ENCODE measurements around the gene RCOR1. TPM values are rescaled to one million over a fixed set of nuclear protein-coding genes. Genes with fewer than 3 reads are reported as not detected.
A peak's percentile ranks its signal among the peaks of the same experiment; 100 is the strongest.

The RCOR1 gene
- total RNA-seq, 2 donors from 2014 or later, result 19.5 to 21.3 TPM

DNA sequence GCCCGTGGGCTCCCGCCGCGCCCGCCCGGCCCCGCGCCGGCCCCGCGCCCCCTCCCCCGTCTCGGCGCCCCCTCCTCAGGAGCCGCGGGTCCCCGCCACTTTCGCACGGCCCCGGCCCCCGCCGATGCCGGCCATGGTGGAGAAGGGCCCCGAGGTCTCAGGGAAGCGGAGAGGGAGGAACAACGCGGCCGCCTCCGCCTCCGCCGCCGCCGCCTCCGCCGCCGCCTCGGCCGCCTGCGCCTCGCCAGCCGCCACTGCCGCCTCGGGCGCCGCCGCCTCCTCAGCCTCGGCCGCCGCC, 263 bp downstream of the RCOR1 start:
- Mint-ChIP-seq H3K4me3 (peak overlapping the region; percentile 80 to 92), H3K4me1 (ENCODE audit: low read depth) (peaks cover 32% of the 10 kb centered on the region), H3K27me3 (ENCODE audit: low read depth) (no peaks in the 10 kb centered on the region), H3K27ac (no peak overlapping the region), H3K9me3 (no peaks in the 10 kb centered on the region), H3K36me3 (ENCODE audit: insufficient read depth in 2 of 2) (peaks cover 0 to 1% of the 10 kb centered on the region in 2 donors)
- DNase-seq (no peak), ATAC-seq (replicated peaks in 1 of 2) (peak; percentile 5 to 8)

DNA sequence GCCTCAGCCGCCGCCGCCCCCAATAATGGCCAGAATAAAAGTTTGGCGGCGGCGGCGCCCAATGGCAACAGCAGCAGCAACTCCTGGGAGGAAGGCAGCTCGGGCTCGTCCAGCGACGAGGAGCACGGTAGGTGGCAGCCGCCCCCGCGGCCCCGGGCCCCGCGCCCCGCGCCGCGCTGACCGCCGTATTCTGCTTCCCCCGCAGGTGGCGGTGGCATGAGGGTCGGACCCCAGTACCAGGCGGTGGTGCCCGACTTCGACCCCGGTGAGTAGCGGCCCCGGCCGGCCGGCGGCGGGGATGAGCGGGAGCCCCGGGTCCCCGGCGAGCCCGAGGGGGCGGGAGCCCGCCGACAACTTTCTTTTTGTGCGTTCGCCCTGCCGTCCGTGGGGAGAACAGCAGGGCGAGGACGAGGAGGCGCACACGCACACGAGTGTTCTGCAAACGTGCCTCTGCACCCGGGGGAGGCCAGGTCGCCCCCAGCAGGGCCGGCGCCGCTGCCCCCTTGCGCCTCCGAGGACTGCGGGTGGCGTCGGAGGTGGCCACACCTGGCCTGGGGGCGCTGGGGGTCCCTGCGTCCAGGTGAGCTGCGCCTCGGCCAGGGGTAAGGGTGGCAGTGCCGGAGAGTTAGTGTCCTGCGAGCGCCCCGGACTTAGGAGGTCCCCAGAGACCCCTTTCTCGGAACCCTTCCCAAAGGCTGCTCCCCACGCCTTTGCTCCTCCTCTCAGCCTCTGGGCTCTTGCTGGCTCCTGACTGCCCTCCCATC, 794 bp downstream of the RCOR1 start:
- peaks cover 32% of the 10 kb centered on the region for H3K4me1 Mint-ChIP-seq (ENCODE audit: low read depth)

DNA sequence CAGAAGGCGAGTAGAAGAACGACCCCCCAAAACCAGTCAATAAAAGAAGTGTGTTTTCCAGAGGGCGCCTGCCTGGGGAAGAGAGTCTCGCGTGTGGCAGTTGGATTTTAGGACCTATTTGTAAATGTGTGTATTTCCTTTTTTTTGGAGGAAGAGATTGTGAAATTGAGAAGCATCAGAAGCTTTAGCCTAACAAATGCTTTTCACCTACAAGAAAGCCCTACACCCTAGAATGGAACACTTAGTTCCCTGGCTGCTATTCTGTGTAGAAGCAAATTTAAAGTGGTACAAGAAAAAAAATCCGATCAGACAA, 1.3 kb downstream of the RCOR1 start:
- ATAC-seq (replicated peaks in 1 of 2), result no peak
- Mint-ChIP-seq H3K4me1 (ENCODE audit: low read depth) (peaks cover 32% of the 10 kb centered on the region), H3K9me3 (no peaks in the 10 kb centered on the region), H3K36me3 (ENCODE audit: insufficient read depth in 2 of 2) (peaks cover 0 to 1% of the 10 kb centered on the region in 2 donors), H3K27ac (peak overlapping the region; percentile 45), H3K27me3 (ENCODE audit: low read depth) (no peaks in the 10 kb centered on the region), H3K4me3 (peak overlapping the region; percentile 80 to 92)
- no peak for DNase-seq

More for the DNA sequence above, 794 bp downstream of the RCOR1 start:
- DNase-seq (peak; percentile 71), ATAC-seq (replicated peaks in 1 of 2) (peak; percentile 13 to 18)
- no peaks in the 10 kb centered on the region for H3K27me3 Mint-ChIP-seq (ENCODE audit: low read depth)
- no peaks in the 10 kb centered on the region for H3K9me3 Mint-ChIP-seq
- H3K36me3 Mint-ChIP-seq (ENCODE audit: insufficient read depth in 2 of 2), result peaks cover 0 to 1% of the 10 kb centered on the region in 2 donors
- H3K27ac Mint-ChIP-seq, result peak overlapping the region; percentile 45
- peak overlapping the region; percentile 80 to 92 for H3K4me3 Mint-ChIP-seq

DNA sequence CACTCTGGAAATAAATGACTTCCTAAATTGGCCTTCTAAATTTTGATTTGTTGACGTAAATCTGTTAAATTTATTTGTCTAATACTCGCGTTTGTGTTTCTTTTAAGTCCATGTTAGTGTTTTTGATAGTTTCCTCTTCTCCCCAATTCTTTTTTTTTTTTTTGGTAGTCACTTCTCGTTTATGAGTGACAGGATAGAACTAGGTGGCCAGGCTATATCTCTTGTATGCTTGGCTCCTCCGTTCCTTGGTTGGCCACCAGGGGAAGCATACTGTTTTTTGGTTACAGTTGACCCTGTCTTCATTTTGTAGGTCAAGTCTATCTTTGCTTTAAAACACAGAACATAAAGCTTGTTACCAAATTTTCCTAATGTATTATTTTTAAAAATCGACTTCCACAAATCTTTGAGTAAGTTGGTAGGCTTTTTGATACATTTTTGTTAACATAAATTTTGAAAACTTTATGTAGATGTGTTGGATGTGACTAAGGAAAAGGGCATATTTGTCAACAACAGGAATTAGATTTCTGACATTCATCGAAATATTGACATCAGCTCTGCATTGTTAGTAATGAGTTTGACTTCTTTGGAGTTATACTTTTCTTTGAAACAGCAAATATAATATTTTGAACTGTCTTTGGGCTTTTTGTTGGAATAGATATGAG, 2.2 kb downstream of the RCOR1 start:
- peaks cover 36% of the 10 kb centered on the region for H3K4me1 Mint-ChIP-seq (ENCODE audit: low read depth)
- peak in 1 of 2 donors; percentile 29 for ATAC-seq (replicated peaks in 1 of 2)
- H3K4me3 Mint-ChIP-seq, result peak overlapping the region; percentile 80 to 92
- peak overlapping the region; percentile 69 for H3K27ac Mint-ChIP-seq
- H3K36me3 Mint-ChIP-seq (ENCODE audit: insufficient read depth in 2 of 2), result peaks cover 0 to 1% of the 10 kb centered on the region in 2 donors
- no peaks in the 10 kb centered on the region for H3K9me3 Mint-ChIP-seq
- no peaks in the 10 kb centered on the region for H3K27me3 Mint-ChIP-seq (ENCODE audit: low read depth)
- DNase-seq, result peak; percentile 72 to 79

DNA sequence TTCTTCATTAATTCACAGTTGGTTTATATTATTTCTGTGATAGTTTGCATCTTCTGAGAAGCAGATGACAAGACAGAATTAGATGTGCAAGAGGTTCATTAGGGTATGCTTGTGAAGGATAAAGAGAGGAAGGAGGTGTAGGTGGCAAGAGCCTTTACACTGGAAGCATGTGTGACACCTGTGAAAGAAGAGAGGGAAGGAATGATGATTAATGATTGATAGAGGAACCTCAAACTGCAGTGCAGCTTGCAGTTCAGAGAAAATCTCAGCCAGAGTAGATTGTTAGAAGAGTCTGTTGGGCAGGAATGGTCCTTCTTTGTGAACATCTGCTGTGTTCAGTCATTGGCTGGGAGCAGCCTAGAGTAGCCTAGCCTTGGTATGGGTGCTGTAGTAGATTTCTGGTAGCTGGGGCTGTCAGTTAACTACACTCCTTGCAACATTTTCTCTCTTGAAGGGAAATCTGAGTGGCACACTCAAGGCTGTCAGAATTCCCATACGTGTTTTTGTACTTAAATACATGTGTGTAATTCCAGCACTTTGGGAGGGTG, 9.0 kb downstream of the RCOR1 start:
- no peaks in the 10 kb centered on the region for H3K27me3 Mint-ChIP-seq (ENCODE audit: low read depth)
- H3K4me3 Mint-ChIP-seq, result no peak overlapping the region
- no peaks in the 10 kb centered on the region for H3K9me3 Mint-ChIP-seq
- H3K36me3 Mint-ChIP-seq (ENCODE audit: insufficient read depth in 2 of 2), result peaks cover 2 to 3% of the 10 kb centered on the region in 2 donors
- ATAC-seq (replicated peaks in 1 of 2), result no peak
- peaks cover 34% of the 10 kb centered on the region for H3K4me1 Mint-ChIP-seq (ENCODE audit: low read depth)
- H3K27ac Mint-ChIP-seq, result no peak overlapping the region
- DNase-seq, result no peak

DNA sequence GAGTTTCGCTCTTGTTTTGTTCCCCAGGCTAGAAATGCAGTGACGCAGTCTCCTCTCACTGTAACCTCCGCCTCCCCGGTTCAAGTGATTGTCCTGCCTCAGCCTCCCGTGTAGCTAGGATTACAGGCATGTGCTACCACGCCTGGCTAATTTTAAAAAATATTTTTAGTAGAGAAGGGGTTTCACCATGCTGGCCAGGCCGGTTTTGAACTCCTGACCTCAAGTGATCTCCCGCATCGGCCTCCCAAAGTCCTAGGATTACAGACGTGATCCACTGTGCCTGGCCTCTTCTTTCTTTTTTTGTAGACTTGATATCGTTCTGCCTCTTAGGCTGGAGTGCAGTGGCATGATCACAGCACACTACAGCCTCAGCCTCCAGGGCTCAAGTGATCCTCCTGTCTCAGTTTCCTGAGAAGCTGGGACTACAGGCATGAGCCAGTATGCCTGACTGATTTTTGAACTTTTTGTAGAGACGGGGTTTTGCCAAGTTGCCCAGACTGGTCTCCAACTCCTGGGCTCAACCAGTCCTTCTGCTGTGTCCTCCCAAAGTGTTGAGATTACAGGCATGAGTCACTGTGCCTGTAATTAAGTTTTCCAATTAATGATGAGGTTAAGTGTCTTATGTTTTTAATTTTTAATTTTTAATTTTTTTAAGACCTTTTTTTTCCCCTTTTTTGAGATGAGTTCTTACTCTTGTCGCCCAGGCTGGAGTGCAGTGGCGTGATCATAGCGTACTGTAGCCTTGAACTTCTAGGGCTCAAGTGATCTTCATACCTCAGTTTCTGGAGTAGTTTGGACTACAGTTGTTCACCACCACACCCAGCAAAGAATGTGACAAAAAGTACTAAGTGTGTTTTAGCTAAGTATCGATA, 10.2 kb downstream of the RCOR1 start:
- H3K9me3 Mint-ChIP-seq, result no peaks in the 10 kb centered on the region
- no peaks in the 10 kb centered on the region for H3K27me3 Mint-ChIP-seq (ENCODE audit: low read depth)
- DNase-seq (no peak), ATAC-seq (replicated peaks in 1 of 2) (no peak)
- peaks cover 40% of the 10 kb centered on the region for H3K4me1 Mint-ChIP-seq (ENCODE audit: low read depth)
- H3K36me3 Mint-ChIP-seq (ENCODE audit: insufficient read depth in 2 of 2), result peaks cover 2 to 3% of the 10 kb centered on the region in 2 donors
- H3K4me3 Mint-ChIP-seq, result no peak overlapping the region
- no peak overlapping the region for H3K27ac Mint-ChIP-seq

DNA sequence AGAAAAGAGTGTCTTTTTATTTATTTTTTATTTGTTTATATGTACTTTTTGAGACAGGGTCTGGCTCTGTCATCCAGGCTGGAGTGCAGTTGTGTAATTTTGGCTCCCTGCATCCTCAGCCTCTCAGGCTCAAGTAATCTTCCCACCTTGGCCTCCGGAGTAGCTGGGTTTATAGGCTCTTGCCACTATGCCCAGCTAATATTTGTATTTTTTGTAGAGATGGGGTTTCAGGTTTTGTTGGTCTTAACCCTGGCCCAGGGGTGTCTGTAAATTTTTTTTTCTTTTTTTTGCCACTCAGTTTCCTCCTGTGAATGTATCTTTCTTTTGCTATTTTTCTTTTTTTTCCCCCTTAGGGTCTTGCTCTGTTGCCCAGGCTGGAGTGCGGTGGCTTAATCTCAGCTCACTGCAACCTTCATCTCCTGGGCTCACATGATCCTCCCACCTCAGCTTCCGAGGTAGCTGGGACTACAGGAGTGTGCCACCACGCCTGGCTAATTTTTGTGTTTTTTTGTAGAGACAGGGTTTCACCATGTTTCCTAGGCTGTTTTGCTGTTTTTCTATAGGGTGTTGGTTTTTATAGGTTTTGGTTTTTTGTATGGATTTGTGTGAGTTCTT, 11.0 kb downstream of the RCOR1 start:
- no peaks in the 10 kb centered on the region for H3K9me3 Mint-ChIP-seq
- peak overlapping the region; percentile 33 for H3K27ac Mint-ChIP-seq
- ATAC-seq (replicated peaks in 1 of 2), result no peak
- peaks cover 2 to 3% of the 10 kb centered on the region in 2 donors for H3K36me3 Mint-ChIP-seq (ENCODE audit: insufficient read depth in 2 of 2)
- DNase-seq, result no peak
- no peak overlapping the region for H3K4me3 Mint-ChIP-seq
- peaks cover 47% of the 10 kb centered on the region for H3K4me1 Mint-ChIP-seq (ENCODE audit: low read depth)
- H3K27me3 Mint-ChIP-seq (ENCODE audit: low read depth), result no peaks in the 10 kb centered on the region

DNA sequence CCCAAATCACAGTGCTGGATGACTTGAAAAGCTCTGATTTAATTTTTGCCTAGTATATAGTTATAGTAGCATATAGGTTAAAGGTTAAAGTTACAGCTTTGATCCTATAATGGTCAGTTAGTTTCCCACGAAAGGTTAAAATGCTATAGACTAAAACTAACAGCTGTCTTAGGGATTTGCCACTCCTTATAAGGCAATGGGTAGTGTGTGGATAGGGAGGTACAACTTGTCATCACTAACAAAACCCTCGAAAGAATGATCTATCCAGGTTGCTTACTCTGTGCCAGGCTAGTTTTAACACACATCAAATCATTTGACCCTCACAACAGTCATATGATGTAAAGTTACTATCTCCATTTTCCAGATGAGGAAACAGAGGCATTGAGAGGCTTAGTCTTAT, 11.7 kb downstream of the RCOR1 start:
- Mint-ChIP-seq H3K4me1 (ENCODE audit: low read depth) (peaks cover 50% of the 10 kb centered on the region), H3K27ac (no peak overlapping the region), H3K36me3 (ENCODE audit: insufficient read depth in 2 of 2) (peaks cover 2 to 4% of the 10 kb centered on the region in 2 donors), H3K27me3 (ENCODE audit: low read depth) (no peaks in the 10 kb centered on the region), H3K9me3 (no peaks in the 10 kb centered on the region), H3K4me3 (no peak overlapping the region)
- ATAC-seq (replicated peaks in 1 of 2), result no peak
- no peak for DNase-seq

DNA sequence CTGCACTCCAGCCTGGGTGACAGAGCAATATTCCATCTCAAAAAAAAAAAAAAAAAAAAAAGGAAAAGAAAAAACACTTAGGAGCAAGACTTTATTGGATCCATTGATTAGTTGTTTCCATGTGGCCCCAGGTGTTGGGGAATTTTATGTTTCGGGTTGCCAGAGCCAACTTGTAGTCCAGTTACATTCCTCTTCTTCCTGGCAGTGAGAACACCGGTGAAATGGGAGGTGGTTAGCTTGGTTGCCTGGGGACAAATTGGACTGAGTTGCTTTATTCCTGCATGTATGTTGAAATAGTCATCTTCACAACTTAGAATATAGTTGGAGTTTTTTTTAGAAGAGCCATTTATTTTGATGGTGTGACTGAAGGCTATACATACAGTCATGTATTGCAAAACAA, 12.6 kb downstream of the RCOR1 start:
- no peaks in the 10 kb centered on the region for H3K9me3 Mint-ChIP-seq
- no peak overlapping the region for H3K4me3 Mint-ChIP-seq
- no peaks in the 10 kb centered on the region for H3K27me3 Mint-ChIP-seq (ENCODE audit: low read depth)
- ATAC-seq (replicated peaks in 1 of 2) (no peak), DNase-seq (no peak)
- peaks cover 44% of the 10 kb centered on the region for H3K4me1 Mint-ChIP-seq (ENCODE audit: low read depth)
- peaks cover 2 to 7% of the 10 kb centered on the region in 2 donors for H3K36me3 Mint-ChIP-seq (ENCODE audit: insufficient read depth in 2 of 2)
- no peak overlapping the region for H3K27ac Mint-ChIP-seq

DNA sequence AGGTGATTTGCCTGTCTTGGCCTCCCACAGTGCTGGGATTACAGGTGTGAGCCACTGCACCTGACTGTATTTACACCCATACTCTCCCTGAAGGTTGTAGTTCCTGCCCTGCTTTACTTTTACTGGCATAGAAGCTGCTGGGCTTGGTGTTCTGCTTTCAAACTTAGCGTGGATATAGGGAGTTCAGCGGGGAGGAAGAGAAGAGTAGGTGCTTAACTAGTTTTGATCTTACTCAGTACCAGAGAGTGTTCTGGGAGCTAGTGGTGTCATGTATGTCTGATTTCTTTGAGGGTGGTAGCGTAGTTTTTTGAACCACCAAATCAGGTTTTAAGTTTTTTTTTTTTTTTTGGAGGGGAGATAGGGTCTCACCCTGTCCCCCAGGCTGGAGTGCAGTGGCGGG, 13.8 kb downstream of the RCOR1 start:
- Mint-ChIP-seq H3K27me3 (ENCODE audit: low read depth) (no peaks in the 10 kb centered on the region), H3K27ac (peak overlapping the region; percentile 40), H3K9me3 (no peaks in the 10 kb centered on the region), H3K36me3 (ENCODE audit: insufficient read depth in 2 of 2) (peaks cover under 1 to 4% of the 10 kb centered on the region in 2 donors), H3K4me3 (peak overlapping the region; percentile 13 to 72), H3K4me1 (ENCODE audit: low read depth) (peaks cover 50% of the 10 kb centered on the region)
- DNase-seq, result peak in 1 of 2 donors; percentile 15
- ATAC-seq (replicated peaks in 1 of 2), result peak; percentile 77 to 80

DNA sequence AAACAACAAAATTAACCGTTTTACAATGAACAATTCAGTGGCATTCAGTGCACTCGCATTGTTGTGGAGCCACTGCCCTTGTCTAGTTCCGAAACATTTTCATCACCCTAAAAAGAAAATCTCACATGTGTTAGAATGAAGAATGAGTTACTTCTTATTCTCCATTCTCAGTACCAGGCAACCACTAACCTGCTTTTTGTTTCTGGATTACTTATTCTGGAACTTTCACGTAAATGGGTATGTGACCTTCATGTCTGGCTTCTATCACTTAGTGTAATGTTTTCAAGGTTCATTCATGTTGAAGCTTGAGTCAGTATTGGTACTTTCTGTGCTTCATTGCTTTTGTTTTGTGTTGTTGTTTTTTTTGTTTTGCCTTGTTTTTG, 15.6 kb downstream of the RCOR1 start:
- Mint-ChIP-seq H3K27me3 (ENCODE audit: low read depth) (no peaks in the 10 kb centered on the region), H3K4me1 (ENCODE audit: low read depth) (peaks cover 50% of the 10 kb centered on the region), H3K36me3 (ENCODE audit: insufficient read depth in 2 of 2) (peaks cover 0 to 3% of the 10 kb centered on the region in 2 donors), H3K4me3 (peak overlapping the region in 1 of 2 donors; percentile 43), H3K27ac (peak overlapping the region; percentile 13), H3K9me3 (no peaks in the 10 kb centered on the region)
- DNase-seq (no peak), ATAC-seq (replicated peaks in 1 of 2) (peak; percentile 80 to 85)

DNA sequence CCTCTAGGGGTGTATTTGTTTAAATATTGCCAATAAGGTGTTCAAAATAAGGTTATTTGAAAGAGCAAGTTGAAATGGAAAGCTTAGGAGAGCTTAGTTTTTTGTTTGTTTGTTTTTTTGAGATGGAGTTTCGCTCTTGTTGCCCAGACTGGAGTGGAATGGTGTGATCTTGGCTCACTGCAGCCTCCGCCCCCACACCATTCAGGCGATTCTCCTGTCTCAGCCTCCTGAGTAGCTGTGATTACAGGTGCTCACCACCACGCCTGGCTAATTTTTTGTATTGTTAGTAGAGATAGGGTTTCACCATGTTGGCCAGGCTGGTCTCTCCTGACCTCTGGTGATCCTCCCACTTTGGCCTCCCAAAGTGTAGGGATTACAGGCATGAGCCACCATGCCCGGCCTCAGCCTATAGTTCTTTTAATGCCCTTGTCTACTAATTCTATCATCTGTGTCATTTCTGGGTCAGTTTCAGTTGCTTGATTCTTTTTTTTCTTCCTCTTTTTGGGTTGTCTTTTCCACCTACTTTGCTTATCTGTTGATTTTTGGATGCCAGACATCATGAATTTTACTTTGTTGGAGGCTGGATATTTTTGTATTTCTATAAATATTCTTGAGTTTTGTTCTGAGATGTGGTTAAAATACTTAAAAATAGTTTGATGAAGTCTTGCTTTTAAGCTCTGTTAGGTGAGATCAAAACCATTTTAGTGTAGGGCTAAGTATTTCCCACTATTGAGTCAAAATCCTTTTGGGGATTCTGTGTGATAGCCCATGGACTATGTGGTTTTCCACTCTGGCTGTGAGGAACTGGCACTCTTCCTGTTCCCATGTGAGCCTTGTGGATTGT, 18.7 kb downstream of the RCOR1 start:
- Mint-ChIP-seq H3K4me1 (ENCODE audit: low read depth) (peaks cover 35% of the 10 kb centered on the region), H3K4me3 (no peak overlapping the region), H3K9me3 (no peaks in the 10 kb centered on the region), H3K36me3 (ENCODE audit: insufficient read depth in 2 of 2) (peaks cover 0 to 5% of the 10 kb centered on the region in 2 donors), H3K27ac (peak overlapping the region; percentile 61), H3K27me3 (ENCODE audit: low read depth) (no peaks in the 10 kb centered on the region)
- no peak for ATAC-seq (replicated peaks in 1 of 2)
- DNase-seq, result no peak

Data from activated T-cell treated with anti-CD3 and anti-CD28 coated beads, Interleukin-2, amount 50 U/mL, for 72 hours (primary cell).